Keratinocyte (primary cell): ENCODE results near the gene ITPKC. TPM values are rescaled to one million over a fixed set of nuclear protein-coding genes. Genes with fewer than 3 reads are reported as not detected.

ENCODE experiments used
- DNase-seq: peaks from one replicate; pipeline ENCODE4 v3.0.0-alpha.2; 2011; ENCODE audit warnings: low read depth, missing footprints, low spot score
- FAIRE-seq: peaks from 2 replicates; lab custom pipeline; 2011; peaks lifted over from hg19 to GRCh38; lab: Jason Lieb, UNC
- H2AFZ ChIP-seq: 2 replicates; pipeline ENCODE4 v1.6.0; 2012; ENCODE audit warnings: low read length, control low read depth, inconsistent platforms; ENCODE audit not compliant: control insufficient read depth
- H3K27ac ChIP-seq: 2 replicates; pipeline ENCODE4 v1.5.1; 2011; ENCODE audit warnings: low read length; ENCODE audit not compliant: control insufficient read depth, insufficient read depth
- H3K27me3 ChIP-seq: 3 replicates; pipeline ENCODE4 v1.6.0; 2011; ENCODE audit warnings: low read length; ENCODE audit not compliant: control insufficient read depth, insufficient read depth; ENCODE audit errors: extremely low read depth
- H3K36me3 ChIP-seq, 2 experiments: 2 replicates in 1 of 2; 3 replicates in 1 of 2; pipeline ENCODE4 v1.5.1; 2011; ENCODE audit warnings: low read length in 2 of 2, mild to moderate bottlenecking in 1 of 2; ENCODE audit not compliant: control insufficient read depth in 2 of 2, insufficient read depth in 2 of 2; ENCODE audit errors: extremely low read depth in 1 of 2
- H3K4me1 ChIP-seq: 3 replicates; pipeline ENCODE4 v1.5.1; 2011; ENCODE audit warnings: low read length; ENCODE audit not compliant: control insufficient read depth, insufficient read depth; ENCODE audit errors: extremely low read depth
- H3K4me2 ChIP-seq: 3 replicates; pipeline ENCODE4 v1.6.0; 2011; ENCODE audit warnings: low read depth, low read length; ENCODE audit not compliant: control insufficient read depth, insufficient read depth; ENCODE audit errors: extremely low read depth
- H3K4me3 ChIP-seq, 3 experiments: fragments of 200-600 bp in 1 of 3; sonication (generic) in 1 of 3; 2 replicates in 2 of 3; 3 replicates in 1 of 3; pipeline ENCODE4 v1.5.1; 2011 to 2016; ENCODE audit warnings: low read length in 3 of 3, mild to moderate bottlenecking in 3 of 3, control low read depth in 2 of 3, inconsistent platforms in 1 of 3, low read depth in 1 of 3, mixed read lengths in 1 of 3, mixed run types in 1 of 3, moderate library complexity in 1 of 3; ENCODE audit not compliant: control insufficient read depth in 2 of 3, insufficient read depth in 2 of 3; ENCODE audit errors: extremely low read depth in 1 of 3
- H3K79me2 ChIP-seq: 2 replicates; pipeline ENCODE4 v1.6.0; 2012; ENCODE audit warnings: low read length; ENCODE audit not compliant: control insufficient read depth, insufficient read depth
- H3K9ac ChIP-seq: 3 replicates; pipeline ENCODE4 v1.6.0; 2011; ENCODE audit warnings: low read length; ENCODE audit not compliant: control insufficient read depth, insufficient read depth; ENCODE audit errors: extremely low read depth
- H3K9me1 ChIP-seq: 3 replicates; pipeline ENCODE4 v1.6.0; 2011; ENCODE audit warnings: low read length; ENCODE audit not compliant: control insufficient read depth, insufficient read depth; ENCODE audit errors: extremely low read depth
- H3K9me3 ChIP-seq: 2 replicates; pipeline ENCODE4 v1.5.1; 2012; ENCODE audit warnings: low read depth, low read length; ENCODE audit not compliant: control insufficient read depth
- H4K20me1 ChIP-seq: 3 replicates; pipeline ENCODE4 v1.6.0; 2011; ENCODE audit warnings: low read length; ENCODE audit not compliant: control insufficient read depth, insufficient read depth; ENCODE audit errors: extremely low read depth
- CTCF ChIP-seq, 3 experiments: IDR thresholded peaks in 1 of 3; conservative IDR thresholded peaks in 1 of 3; optimal IDR thresholded peaks in 1 of 3; 2 replicates in 2 of 3; 3 replicates in 1 of 3; pipeline versions ENCODE3 to v1.5.1; 2011; ENCODE audit warnings: low read length in 3 of 3, mild to moderate bottlenecking in 3 of 3, moderate library complexity in 2 of 3, control low read depth in 1 of 3, inconsistent platforms in 1 of 3; ENCODE audit not compliant: insufficient read depth in 2 of 3; ENCODE audit errors: extremely low read depth in 1 of 3
- EZH2 ChIP-seq: IDR thresholded peaks from one replicate; pipeline ENCODE4 v1.6.1; 2012; ENCODE audit warnings: inconsistent platforms, mild to moderate bottlenecking, low read length, moderate library complexity
- dilution Hi-C: fragments of 300-500 bp; cut with MboI; formaldehyde crosslinking; loops from one replicate; pipeline ENCODE4 v1.7.0; 2020; ENCODE audit warnings: low sequenced_read_pairs; ENCODE audit not compliant: extremely low pct_ligation_motif_present
- polyA plus RNA-seq, 5 experiments: library from polyadenylated mRNA; depleted of rRNA in 3 of 5; stranded (reverse) in 3 of 5; stranded (forward) in 1 of 5; unstranded in 1 of 5; fragments of >200 nt; gene quantifications; 1 replicate in 1 of 5; 2 replicates in 3 of 5; 3 replicates in 1 of 5; pipeline versions ENCODE4 v1.2.1 to v1.2.3, GENCODE V29; 2011 to 2012; ENCODE audit warnings: missing spikeins in 2 of 5, low read depth in 1 of 5, low replicate concordance in 1 of 5

The ITPKC gene
- polyA plus RNA-seq, 1 donor (not counting 4 experiments of a cell fraction or from before 2014, with no cell fraction given) = 17.2 TPM

GRCh38 chr19:40693150-40693788, 23.6 kb upstream of the ITPKC start:
- FAIRE-seq (no peak), DNase-seq (no peak)
- H3K4me3 ChIP-seq = no peak overlapping the region
- no peak overlapping the region for H3K4me2 ChIP-seq
- H3K9me3 ChIP-seq = no peaks in the 10 kb centered on the region
- peaks cover 24% of the 10 kb centered on the region for H3K4me1 ChIP-seq
- peaks cover 12% of the 10 kb centered on the region for H3K79me2 ChIP-seq
- no peaks in the 10 kb centered on the region for H3K9me1 ChIP-seq
- H2AFZ ChIP-seq = no peak overlapping the region
- no peak overlapping the region for H3K27ac ChIP-seq
- no peak for TF ChIP-seq EZH2
- TF ChIP-seq CTCF (optimal IDR thresholded peaks at IDR 0.05 in 1 of 3, IDR thresholded peaks at IDR 0.05 in 1 of 3, conservative IDR thresholded peaks at IDR 0.05 in 1 of 3; ENCODE audit: extremely low read depth in 1 of 3, insufficient read depth in 2 of 3, low read length in 3 of 3) = no peak
- peaks cover 2% of the 10 kb centered on the region for H4K20me1 ChIP-seq
- H3K36me3 ChIP-seq = peaks cover 8 to 17% of the 10 kb centered on the region in 2 experiments
- H3K9ac ChIP-seq = no peak overlapping the region
- H3K27me3 ChIP-seq = no peaks in the 10 kb centered on the region
- dilution Hi-C loops = no loop called here

DNA sequence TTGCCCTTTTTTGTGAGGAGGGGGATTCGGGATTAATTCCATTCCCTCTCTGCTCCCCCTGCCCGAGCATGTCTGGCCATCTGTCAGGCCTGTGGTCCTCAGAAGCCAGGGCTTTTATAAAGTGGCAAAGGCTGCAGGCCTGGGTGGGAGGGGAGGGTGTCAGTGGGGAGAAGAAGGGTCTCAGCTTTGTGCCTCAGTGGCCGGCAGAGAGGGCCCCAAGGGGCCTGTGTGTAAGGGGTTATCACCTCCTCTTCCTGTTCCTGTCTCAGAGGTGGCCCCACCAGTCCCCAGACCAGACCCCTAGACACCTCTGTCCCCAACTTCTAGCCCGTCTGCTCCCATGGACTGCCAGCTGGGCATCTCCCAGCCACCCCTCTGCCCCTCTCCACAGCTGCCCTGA, 23.0 kb upstream of the ITPKC start:
- H3K4me2 ChIP-seq = no peak overlapping the region
- no peaks in the 10 kb centered on the region for H3K9me1 ChIP-seq
- dilution Hi-C loops = no loop called here
- H3K9ac ChIP-seq = no peak overlapping the region
- TF ChIP-seq CTCF (optimal IDR thresholded peaks at IDR 0.05 in 1 of 3, IDR thresholded peaks at IDR 0.05 in 1 of 3, conservative IDR thresholded peaks at IDR 0.05 in 1 of 3; ENCODE audit: extremely low read depth in 1 of 3, insufficient read depth in 2 of 3, low read length in 3 of 3) (no peak), EZH2 (no peak)
- no peak for FAIRE-seq
- DNase-seq = no peak
- H3K36me3 ChIP-seq = peaks cover 8 to 17% of the 10 kb centered on the region in 2 experiments
- H3K27me3 ChIP-seq = no peaks in the 10 kb centered on the region
- H3K9me3 ChIP-seq = no peaks in the 10 kb centered on the region
- H3K4me3 ChIP-seq = no peak overlapping the region
- no peak overlapping the region for H2AFZ ChIP-seq
- H3K27ac ChIP-seq = no peak overlapping the region
- H4K20me1 ChIP-seq = peaks cover 2% of the 10 kb centered on the region
- peaks cover 11% of the 10 kb centered on the region for H3K79me2 ChIP-seq
- H3K4me1 ChIP-seq = peaks cover 18% of the 10 kb centered on the region
